OCI-LY7 (cell line): ENCODE results near the gene GCSAML.

ENCODE experiments used
- CTCF ChIP-seq: fragments of 200-600 bp; sonication (generic); conservative IDR thresholded peaks from 2 replicates; pipeline ENCODE4 v1.5.1; 2014; ENCODE audit warnings: mild to moderate bottlenecking, antibody characterized with exemption, low read length, moderate library complexity, mixed read lengths
- EZH2phosphoT487 ChIP-seq: fragments of 200-600 bp; sonication (generic); IDR thresholded peaks from 2 replicates; pipeline ENCODE4 v1.6.1; 2018; ENCODE audit warnings: low read depth, borderline replicate concordance, mild to moderate bottlenecking, mixed run types, antibody characterized with exemption, low read length, moderate library complexity, mixed read lengths

GRCh38 chr1:247548092-247548491 lies 842 bp upstream of the GCSAML start:
- TF ChIP-seq CTCF (no peak), EZH2phosphoT487 (no peak)
